ENCODE results near the gene LMO7. TPM values are rescaled to one million over a fixed set of nuclear protein-coding genes. Genes with fewer than 3 reads are reported as not detected.

LMO7 gene
- total and polyA plus RNA-seq, 2 of the 13 experiments (the other 11 are each of a cell fraction or from before 2014, with no cell fraction given), result 34.0 to 121 TPM

DNA sequence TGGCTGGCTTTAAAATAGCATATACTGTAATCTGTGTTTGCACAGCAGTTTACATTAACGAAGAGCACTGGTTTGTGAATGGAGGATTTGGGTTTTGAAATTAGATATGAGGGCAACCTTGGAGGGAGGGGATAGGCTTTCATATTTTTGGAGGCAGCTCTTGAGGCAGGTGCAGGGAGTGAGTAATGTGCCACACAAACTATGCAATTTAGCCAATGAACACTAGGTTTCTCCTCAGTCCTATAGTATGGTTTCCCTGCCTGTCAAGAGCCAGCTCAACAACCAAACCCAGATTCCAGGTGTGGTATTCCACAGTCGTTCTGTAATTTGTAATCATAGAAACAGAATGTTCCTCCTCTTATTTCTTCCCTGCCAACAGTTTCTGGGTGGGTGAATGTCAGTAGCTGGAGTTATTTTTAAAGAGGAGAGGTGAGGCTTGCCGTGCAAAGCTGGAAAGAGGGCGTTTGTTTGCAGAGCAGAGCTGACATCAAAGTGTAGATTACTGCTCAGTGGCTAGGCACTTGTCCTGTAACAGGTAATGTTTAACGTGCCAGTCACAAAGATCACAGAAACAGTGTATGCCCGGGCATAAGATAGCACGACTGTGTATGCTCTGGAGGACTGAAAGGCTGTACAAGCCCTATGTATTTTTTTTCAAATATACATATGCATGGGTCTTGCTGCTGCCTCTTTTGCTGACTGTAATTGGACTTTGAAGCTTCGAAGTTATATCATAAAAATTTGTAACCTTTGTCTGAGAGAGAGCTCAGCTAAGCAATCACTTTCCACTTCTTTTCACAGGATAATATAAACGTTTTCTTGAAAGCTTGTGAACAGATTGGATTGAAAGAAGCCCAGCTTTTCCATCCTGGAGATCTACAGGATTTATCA lies 124.2 kb downstream of the LMO7 start (continued):
- TF ChIP-seq, protein P1, sequence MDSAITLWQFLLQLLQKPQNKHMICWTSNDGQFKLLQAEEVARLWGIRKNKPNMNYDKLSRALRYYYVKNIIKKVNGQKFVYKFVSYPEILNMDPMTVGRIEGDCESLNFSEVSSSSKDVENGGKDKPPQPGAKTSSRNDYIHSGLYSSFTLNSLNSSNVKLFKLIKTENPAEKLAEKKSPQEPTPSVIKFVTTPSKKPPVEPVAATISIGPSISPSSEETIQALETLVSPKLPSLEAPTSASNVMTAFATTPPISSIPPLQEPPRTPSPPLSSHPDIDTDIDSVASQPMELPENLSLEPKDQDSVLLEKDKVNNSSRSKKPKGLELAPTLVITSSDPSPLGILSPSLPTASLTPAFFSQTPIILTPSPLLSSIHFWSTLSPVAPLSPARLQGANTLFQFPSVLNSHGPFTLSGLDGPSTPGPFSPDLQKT (CRISPR knock-in tag; IDR thresholded peaks at IDR 0.05; ENCODE audit: borderline replicate concordance), result no peak
- TF ChIP-seq, protein P2, sequence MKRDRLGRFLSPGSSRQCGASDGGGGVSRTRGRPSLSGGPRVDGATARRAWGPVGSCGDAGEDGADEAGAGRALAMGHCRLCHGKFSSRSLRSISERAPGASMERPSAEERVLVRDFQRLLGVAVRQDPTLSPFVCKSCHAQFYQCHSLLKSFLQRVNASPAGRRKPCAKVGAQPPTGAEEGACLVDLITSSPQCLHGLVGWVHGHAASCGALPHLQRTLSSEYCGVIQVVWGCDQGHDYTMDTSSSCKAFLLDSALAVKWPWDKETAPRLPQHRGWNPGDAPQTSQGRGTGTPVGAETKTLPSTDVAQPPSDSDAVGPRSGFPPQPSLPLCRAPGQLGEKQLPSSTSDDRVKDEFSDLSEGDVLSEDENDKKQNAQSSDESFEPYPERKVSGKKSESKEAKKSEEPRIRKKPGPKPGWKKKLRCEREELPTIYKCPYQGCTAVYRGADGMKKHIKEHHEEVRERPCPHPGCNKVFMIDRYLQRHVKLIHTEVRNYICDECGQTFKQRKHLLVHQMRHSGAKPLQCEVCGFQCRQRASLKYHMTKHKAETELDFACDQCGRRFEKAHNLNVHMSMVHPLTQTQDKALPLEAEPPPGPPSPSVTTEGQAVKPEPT (CRISPR knock-in tag; IDR thresholded peaks at IDR 0.05; ENCODE audit: low read depth), result no peak
- TF ChIP-seq ZNF550 (CRISPR knock-in tag; IDR thresholded peaks at IDR 0.05; ENCODE audit: borderline replicate concordance) (no peak), ZNF446 (CRISPR knock-in tag; IDR thresholded peaks at IDR 0.05) (no peak), ARID2 (CRISPR knock-in tag; IDR thresholded peaks at IDR 0.05; ENCODE audit: borderline replicate concordance) (0 out of 2 replicates have a peak, but pooled peaks have one; percentile 42), NCOA2 (CRISPR knock-in tag; IDR thresholded peaks at IDR 0.05) (peak; percentile 80), ZNF296 (CRISPR knock-in tag; conservative IDR thresholded peaks at IDR 0.05) (no peak), SIN3A (IDR thresholded peaks at IDR 0.05; ENCODE audit: borderline replicate concordance, low read depth, low read length) (no peak; the same call in 1 of the 2 replicates), ZBTB20 (CRISPR knock-in tag; IDR thresholded peaks at IDR 0.05; ENCODE audit: borderline replicate concordance, low read depth) (peak; percentile 93; the same call in 1 of the 2 replicates), XBP1 (CRISPR knock-in tag; IDR thresholded peaks at IDR 0.05) (no peak)
- TF ChIP-seq, protein P3, sequence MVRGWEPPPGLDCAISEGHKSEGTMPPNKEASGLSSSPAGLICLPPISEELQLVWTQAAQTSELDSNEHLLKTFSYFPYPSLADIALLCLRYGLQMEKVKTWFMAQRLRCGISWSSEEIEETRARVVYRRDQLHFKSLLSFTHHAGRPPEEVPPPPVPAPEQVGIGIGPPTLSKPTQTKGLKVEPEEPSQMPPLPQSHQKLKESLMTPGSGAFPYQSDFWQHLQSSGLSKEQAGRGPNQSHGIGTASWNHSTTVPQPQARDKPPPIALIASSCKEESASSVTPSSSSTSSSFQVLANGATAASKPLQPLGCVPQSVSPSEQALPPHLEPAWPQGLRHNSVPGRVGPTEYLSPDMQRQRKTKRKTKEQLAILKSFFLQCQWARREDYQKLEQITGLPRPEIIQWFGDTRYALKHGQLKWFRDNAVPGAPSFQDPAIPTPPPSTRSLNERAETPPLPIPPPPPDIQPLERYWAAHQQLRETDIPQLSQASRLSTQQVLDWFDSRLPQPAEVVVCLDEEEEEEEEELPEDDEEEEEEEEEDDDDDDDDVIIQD (CRISPR knock-in tag; IDR thresholded peaks at IDR 0.05; ENCODE audit: low read depth), result peak; percentile 77
- TF ChIP-seq, protein P4, sequence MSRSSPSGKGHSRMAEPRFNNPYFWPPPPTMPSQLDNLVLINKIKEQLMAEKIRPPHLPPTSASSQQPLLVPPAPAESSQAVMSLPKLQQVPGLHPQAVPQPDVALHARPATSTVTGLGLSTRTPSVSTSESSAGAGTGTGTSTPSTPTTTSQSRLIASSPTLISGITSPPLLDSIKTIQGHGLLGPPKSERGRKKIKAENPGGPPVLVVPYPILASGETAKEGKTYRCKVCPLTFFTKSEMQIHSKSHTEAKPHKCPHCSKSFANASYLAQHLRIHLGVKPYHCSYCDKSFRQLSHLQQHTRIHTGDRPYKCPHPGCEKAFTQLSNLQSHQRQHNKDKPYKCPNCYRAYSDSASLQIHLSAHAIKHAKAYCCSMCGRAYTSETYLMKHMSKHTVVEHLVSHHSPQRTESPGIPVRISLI (CRISPR knock-in tag; IDR thresholded peaks at IDR 0.05; ENCODE audit: borderline replicate concordance), result peak; percentile 93
- TF ChIP-seq, protein P5, sequence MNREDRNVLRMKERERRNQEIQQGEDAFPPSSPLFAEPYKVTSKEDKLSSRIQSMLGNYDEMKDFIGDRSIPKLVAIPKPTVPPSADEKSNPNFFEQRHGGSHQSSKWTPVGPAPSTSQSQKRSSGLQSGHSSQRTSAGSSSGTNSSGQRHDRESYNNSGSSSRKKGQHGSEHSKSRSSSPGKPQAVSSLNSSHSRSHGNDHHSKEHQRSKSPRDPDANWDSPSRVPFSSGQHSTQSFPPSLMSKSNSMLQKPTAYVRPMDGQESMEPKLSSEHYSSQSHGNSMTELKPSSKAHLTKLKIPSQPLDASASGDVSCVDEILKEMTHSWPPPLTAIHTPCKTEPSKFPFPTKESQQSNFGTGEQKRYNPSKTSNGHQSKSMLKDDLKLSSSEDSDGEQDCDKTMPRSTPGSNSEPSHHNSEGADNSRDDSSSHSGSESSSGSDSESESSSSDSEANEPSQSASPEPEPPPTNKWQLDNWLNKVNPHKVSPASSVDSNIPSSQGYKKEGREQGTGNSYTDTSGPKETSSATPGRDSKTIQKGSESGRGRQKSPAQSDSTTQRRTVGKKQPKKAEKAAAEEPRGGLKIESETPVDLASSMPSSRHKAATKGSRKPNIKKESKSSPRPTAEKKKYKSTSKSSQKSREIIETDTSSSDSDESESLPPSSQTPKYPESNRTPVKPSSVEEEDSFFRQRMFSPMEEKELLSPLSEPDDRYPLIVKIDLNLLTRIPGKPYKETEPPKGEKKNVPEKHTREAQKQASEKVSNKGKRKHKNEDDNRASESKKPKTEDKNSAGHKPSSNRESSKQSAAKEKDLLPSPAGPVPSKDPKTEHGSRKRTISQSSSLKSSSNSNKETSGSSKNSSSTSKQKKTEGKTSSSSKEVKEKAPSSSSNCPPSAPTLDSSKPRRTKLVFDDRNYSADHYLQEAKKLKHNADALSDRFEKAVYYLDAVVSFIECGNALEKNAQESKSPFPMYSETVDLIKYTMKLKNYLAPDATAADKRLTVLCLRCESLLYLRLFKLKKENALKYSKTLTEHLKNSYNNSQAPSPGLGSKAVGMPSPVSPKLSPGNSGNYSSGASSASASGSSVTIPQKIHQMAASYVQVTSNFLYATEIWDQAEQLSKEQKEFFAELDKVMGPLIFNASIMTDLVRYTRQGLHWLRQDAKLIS (CRISPR knock-in tag; IDR thresholded peaks at IDR 0.05), result no peak; the same call in 1 of the 2 replicates
- TF ChIP-seq, protein P6, sequence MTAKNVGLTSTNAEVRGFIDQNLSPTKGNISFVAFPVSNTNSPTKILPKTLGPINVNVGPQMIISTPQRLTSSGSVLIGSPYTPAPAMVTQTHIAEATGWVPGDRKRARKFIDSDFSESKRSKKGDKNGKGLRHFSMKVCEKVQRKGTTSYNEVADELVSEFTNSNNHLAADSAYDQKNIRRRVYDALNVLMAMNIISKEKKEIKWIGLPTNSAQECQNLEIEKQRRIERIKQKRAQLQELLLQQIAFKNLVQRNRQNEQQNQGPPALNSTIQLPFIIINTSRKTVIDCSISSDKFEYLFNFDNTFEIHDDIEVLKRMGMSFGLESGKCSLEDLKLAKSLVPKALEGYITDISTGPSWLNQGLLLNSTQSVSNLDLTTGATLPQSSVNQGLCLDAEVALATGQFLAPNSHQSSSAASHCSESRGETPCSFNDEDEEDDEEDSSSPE (CRISPR knock-in tag; IDR thresholded peaks at IDR 0.05), result no peak
- TF ChIP-seq, protein P7, sequence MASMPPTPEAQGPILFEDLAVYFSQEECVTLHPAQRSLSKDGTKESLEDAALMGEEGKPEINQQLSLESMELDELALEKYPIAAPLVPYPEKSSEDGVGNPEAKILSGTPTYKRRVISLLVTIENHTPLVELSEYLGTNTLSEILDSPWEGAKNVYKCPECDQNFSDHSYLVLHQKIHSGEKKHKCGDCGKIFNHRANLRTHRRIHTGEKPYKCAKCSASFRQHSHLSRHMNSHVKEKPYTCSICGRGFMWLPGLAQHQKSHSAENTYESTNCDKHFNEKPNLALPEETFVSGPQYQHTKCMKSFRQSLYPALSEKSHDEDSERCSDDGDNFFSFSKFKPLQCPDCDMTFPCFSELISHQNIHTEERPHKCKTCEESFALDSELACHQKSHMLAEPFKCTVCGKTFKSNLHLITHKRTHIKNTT (CRISPR knock-in tag; IDR thresholded peaks at IDR 0.05), result no peak

All from HepG2 (cell line).